Measurements from ENCODE around the gene CPSF3.
"Not testable (repeated sequence)": the region's sequence is repeated elsewhere in the genome, so short reads cannot be mapped to it uniquely, and the experiment has no call there.

The CPSF3 gene

GRCh38 chr2:9392898-9393765 lies 30.3 kb upstream of the CPSF3 start:
- in situ Hi-C loops (cut with HindIII; ENCODE audit: low sequenced_read_pairs): no loop called here

- in situ Hi-C loops (cut with HindIII; ENCODE audit: low sequenced_read_pairs): no loop called here
Observed at GRCh38 chr2:9394816-9395215, 28.6 kb upstream of the CPSF3 start.

GRCh38 chr2:9397201-9397600 lies 26.3 kb upstream of the CPSF3 start:
- in situ Hi-C loops (cut with HindIII; ENCODE audit: low sequenced_read_pairs): no loop called here

GRCh38 chr2:9398251-9398650 lies 25.2 kb upstream of the CPSF3 start:
- in situ Hi-C loops (cut with HindIII; ENCODE audit: low sequenced_read_pairs): not testable (repeated sequence)

- in situ Hi-C loops (cut with HindIII; ENCODE audit: low sequenced_read_pairs): no loop called here
Observed at GRCh38 chr2:9398881-9399780, 24.3 kb upstream of the CPSF3 start.

- in situ Hi-C loops (cut with HindIII; ENCODE audit: low sequenced_read_pairs): no loop called here
Observed at GRCh38 chr2:9400268-9401058, 23.0 kb upstream of the CPSF3 start.

GRCh38 chr2:9401059-9401547 lies 22.4 kb upstream of the CPSF3 start:
- in situ Hi-C loops (cut with HindIII; ENCODE audit: low sequenced_read_pairs): no loop called here

- in situ Hi-C loops (cut with HindIII; ENCODE audit: low sequenced_read_pairs): no loop called here
Observed at GRCh38 chr2:9401646-9402371, 21.6 kb upstream of the CPSF3 start.

- in situ Hi-C loops (cut with HindIII; ENCODE audit: low sequenced_read_pairs): no loop called here
Observed at GRCh38 chr2:9403924-9404323, 19.5 kb upstream of the CPSF3 start.

GRCh38 chr2:9404451-9404850 lies 19.0 kb upstream of the CPSF3 start:
- in situ Hi-C loops (cut with HindIII; ENCODE audit: low sequenced_read_pairs): no loop called here

GRCh38 chr2:9405636-9406035 lies 17.8 kb upstream of the CPSF3 start:
- in situ Hi-C loops (cut with HindIII; ENCODE audit: low sequenced_read_pairs): no loop called here

GRCh38 chr2:9406529-9407362 lies 16.7 kb upstream of the CPSF3 start:
- in situ Hi-C loops (cut with HindIII; ENCODE audit: low sequenced_read_pairs): no loop called here

GRCh38 chr2:9407363-9407811 lies 16.1 kb upstream of the CPSF3 start:
- in situ Hi-C loops (cut with HindIII; ENCODE audit: low sequenced_read_pairs): no loop called here

GRCh38 chr2:9408641-9409151 lies 14.8 kb upstream of the CPSF3 start:
- in situ Hi-C loops (cut with HindIII; ENCODE audit: low sequenced_read_pairs): no loop called here

GRCh38 chr2:9410108-9410507 lies 13.3 kb upstream of the CPSF3 start:
- in situ Hi-C loops (cut with HindIII; ENCODE audit: low sequenced_read_pairs): no loop called here

- in situ Hi-C loops (cut with HindIII; ENCODE audit: low sequenced_read_pairs): no loop called here
Observed at GRCh38 chr2:9412781-9413180, 10.7 kb upstream of the CPSF3 start.

GRCh38 chr2:9415516-9416169 lies 7.8 kb upstream of the CPSF3 start:
- in situ Hi-C loops (cut with HindIII; ENCODE audit: low sequenced_read_pairs): no loop called here

GRCh38 chr2:9416267-9416961 lies 7.0 kb upstream of the CPSF3 start:
- in situ Hi-C loops (cut with HindIII; ENCODE audit: low sequenced_read_pairs): no loop called here

Measured in DLD1 (cell line).